Sigmoid colon (tissue), 7 donors: ENCODE results near the gene TOMM6. TPM values are rescaled to one million over a fixed set of nuclear protein-coding genes. Genes with fewer than 3 reads are reported as not detected.

ENCODE experiments used
- DNase-seq: peaks from one replicate; pipeline ENCODE4 v3.0.0-alpha.2; 2019
- H3K27ac ChIP-seq, 4 donors: fragments of 200-600 bp; sonication (generic); one replicate each; pipeline ENCODE4 v1.5.1; 2016 to 2019; ENCODE audit warnings: mild to moderate bottlenecking in 1 of 4
- H3K27me3 ChIP-seq, 3 donors: fragments of 200-600 bp; sonication (generic); one replicate each; pipeline ENCODE4 v1.5.1; 2019; ENCODE audit warnings: mild to moderate bottlenecking in 1 of 3
- H3K36me3 ChIP-seq, 4 donors: fragments of 200-600 bp; sonication (generic); one replicate each; pipeline ENCODE4 v1.5.1; 2016 to 2019
- H3K4me1 ChIP-seq, 4 donors: fragments of 200-600 bp; sonication (generic); one replicate each; pipeline ENCODE4 v1.5.1; 2017 to 2019
- H3K4me3 ChIP-seq, 4 donors: fragments of 200-600 bp; sonication (generic); one replicate each; pipeline ENCODE4 v1.5.1; 2017 to 2019; ENCODE audit warnings: mild to moderate bottlenecking in 2 of 4, moderate library complexity in 1 of 4
- H3K9me3 ChIP-seq, 4 donors: fragments of 200-600 bp in 3 of 4; sonication (generic) in 3 of 4; one replicate each; pipeline versions ENCODE4 v1.5.1 to v1.6.1; 2013 to 2019
- CTCF ChIP-seq, 4 experiments: fragments of 450-650 bp in 3 of 4; fragments of 200-600 bp in 1 of 4; IDR thresholded peaks; one replicate each; pipeline ENCODE4 v1.5.1; 2016 to 2019; ENCODE audit warnings: antibody characterized with exemption in 4 of 4, mild to moderate bottlenecking in 3 of 4, moderate library complexity in 2 of 4
- EP300 ChIP-seq, 4 donors: sonication (generic); formaldehyde crosslinking; IDR thresholded peaks; one replicate each; pipeline ENCODE4 v1.6.1; 2017; ENCODE audit warnings: antibody characterized with exemption in 4 of 4
- POLR2A ChIP-seq, 2 donors: fragments of 450-650 bp; IDR thresholded peaks; one replicate each; pipeline ENCODE4 v1.6.1; 2016; ENCODE audit warnings: antibody characterized with exemption in 2 of 2, mild to moderate bottlenecking in 2 of 2, moderate library complexity in 2 of 2
- POLR2AphosphoS5 ChIP-seq, 4 donors: sonication (generic); formaldehyde crosslinking; IDR thresholded peaks; one replicate each; pipeline ENCODE4 v1.6.1; 2017; ENCODE audit warnings: antibody characterized with exemption in 4 of 4
- WGBS, 2 donors: extraction: QIAGEN DNeasy Blood & Tissue Kit; methylation state at CpG; one replicate each; pipeline ENCODE4 v1.1.7; 2013; 5-methylcytosine and 5-hydroxymethylcytosine counted together
- intact Hi-C: fragments of 100-400 bp; cut with DNase I; formaldehyde crosslinking; loops from one replicate; pipeline ENCODE4 v1.15.1; 2023
- polyA plus RNA-seq, 3 donors: library from polyadenylated mRNA; stranded (reverse); fragments of 200-250 nt; gene quantifications; one replicate each; pipeline ENCODE4 v1.2.3, GENCODE V29; 2013
- total RNA-seq, 4 donors: library from RNA; depleted of rRNA; stranded (reverse); fragments of >200 nt; gene quantifications; one replicate each; pipeline ENCODE4 v1.1.0, GENCODE V29; 2016
- donor health status: healthy with polysubstance abuse.
- donor health status: Bipolar disorder and iron deficiency.
- donor health status: healthy.

The TOMM6 gene
- total and polyA plus RNA-seq, 7 donors, result 116 to 309 (median 154) TPM

GRCh38 chr6:41770381-41771057 lies 17.0 kb upstream of the TOMM6 start:
- intact Hi-C loops, result no loop called here
- no peak for TF ChIP-seq CTCF (IDR thresholded peaks at IDR 0.05)
- no peak for TF ChIP-seq POLR2AphosphoS5 (IDR thresholded peaks at IDR 0.05)
- TF ChIP-seq EP300 (IDR thresholded peaks at IDR 0.05), result no peak
- TF ChIP-seq POLR2A (IDR thresholded peaks at IDR 0.05), result no peak
- 94% methylated on average over 30 of the region's 30 CpGs for whole genome bisulfite sequencing, 2 donors

DNA sequence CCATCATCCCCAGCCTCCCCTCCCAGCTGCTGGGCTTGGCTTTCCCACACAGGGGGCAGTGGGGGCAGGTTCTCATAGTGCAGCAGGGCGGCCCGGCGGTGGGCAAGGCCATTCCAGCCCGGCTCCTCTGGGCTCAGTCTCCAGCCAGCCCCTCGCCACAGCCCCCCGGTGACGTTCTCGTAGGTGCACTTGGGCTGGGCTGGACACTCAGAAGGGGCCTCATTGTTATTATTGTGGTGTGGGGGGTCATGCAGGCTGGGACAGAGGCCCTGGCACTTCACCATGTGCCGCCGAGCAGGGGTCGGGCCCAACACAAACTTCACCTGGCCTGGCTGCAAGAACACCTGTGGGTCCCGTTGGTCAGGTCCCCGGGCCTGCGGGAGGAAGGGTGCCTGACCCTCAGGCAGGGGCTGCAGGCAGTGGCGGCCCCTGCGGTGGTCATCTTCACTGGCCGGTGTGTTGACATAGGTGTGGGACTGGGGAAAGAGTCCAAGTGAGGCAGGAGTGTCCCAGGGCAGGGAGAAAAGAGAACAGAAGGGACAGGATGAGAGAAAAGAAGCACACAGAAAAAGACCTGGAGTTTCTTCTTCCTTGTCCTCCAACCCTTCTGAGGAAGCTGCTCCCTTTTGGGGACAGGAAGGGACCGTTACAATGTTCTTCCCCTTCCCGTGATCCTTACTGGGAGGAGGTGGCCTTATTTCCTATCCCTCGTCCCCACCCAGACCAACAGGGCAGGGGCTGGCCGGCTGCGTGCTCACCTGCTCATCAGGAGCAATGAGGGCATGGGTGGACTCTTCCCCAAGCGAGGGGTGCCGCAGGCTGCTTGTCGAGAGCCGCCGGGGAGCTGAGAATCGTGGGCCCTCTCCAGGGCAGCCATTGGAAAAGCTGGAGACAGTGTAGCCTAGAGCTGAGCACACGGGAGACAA lies 16.2 kb upstream of the TOMM6 start:
- 94% methylated on average over 29 of the region's 29 CpGs for WGBS, 2 donors
- Histone ChIP-seq H3K36me3 (peaks cover 12 to 68% (median 42%) of the 10 kb centered on the region in 4 donors), H3K9me3 (no peaks in the 10 kb centered on the region), H3K27ac (no peak overlapping the region), H3K4me3 (no peak overlapping the region), H3K4me1 (peaks cover 0 to 10% (median 7%) of the 10 kb centered on the region in 4 donors), H3K27me3 (no peaks in the 10 kb centered on the region)
- TF ChIP-seq POLR2AphosphoS5 (IDR thresholded peaks at IDR 0.05), result no peak
- no peak for TF ChIP-seq CTCF (IDR thresholded peaks at IDR 0.05)
- TF ChIP-seq POLR2A (IDR thresholded peaks at IDR 0.05), result no peak
- TF ChIP-seq EP300 (IDR thresholded peaks at IDR 0.05), result no peak
- no peak for DNase-seq
- intact Hi-C loops, result no loop called here

More at GRCh38 chr6:41770381-41771057, 17.0 kb upstream of the TOMM6 start:
- peaks cover 12 to 60% (median 39%) of the 10 kb centered on the region in 4 donors for H3K36me3 ChIP-seq
- H3K4me3 ChIP-seq, result no peak overlapping the region
- no peak for DNase-seq
- no peaks in the 10 kb centered on the region for H3K9me3 ChIP-seq
- H3K4me1 ChIP-seq, result peaks cover 0 to 10% (median 7%) of the 10 kb centered on the region in 4 donors
- no peak overlapping the region for H3K27ac ChIP-seq
- H3K27me3 ChIP-seq, result no peaks in the 10 kb centered on the region

DNA sequence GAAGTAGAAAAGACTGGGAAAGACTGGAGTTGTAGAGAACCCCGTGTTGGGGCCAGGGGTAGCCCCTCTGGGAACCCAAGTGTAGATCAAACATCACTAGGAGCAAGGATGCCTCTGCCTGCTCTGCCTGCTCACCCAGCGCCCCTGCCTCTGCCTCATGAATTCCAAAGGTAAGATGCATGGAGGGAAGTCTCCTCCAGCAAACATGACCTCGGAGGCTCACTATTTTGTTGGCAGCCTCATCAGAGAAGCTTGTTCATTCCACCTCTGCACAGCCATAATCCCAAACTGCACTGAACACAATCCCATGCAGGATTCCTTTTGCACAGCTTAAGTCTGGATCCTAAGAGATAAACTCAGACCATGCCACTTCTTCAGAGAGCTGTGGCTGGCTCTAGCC lies 12.7 kb upstream of the TOMM6 start:
- peaks cover 12 to 78% (median 42%) of the 10 kb centered on the region in 4 donors for H3K36me3 ChIP-seq
- no peak for TF ChIP-seq POLR2AphosphoS5 (IDR thresholded peaks at IDR 0.05)
- no peak for TF ChIP-seq CTCF (IDR thresholded peaks at IDR 0.05)
- no peak for TF ChIP-seq EP300 (IDR thresholded peaks at IDR 0.05)
- no peak for TF ChIP-seq POLR2A (IDR thresholded peaks at IDR 0.05)
- H3K4me1 ChIP-seq, result peaks cover 0 to 16% (median 9%) of the 10 kb centered on the region in 4 donors
- intact Hi-C loops, result loop anchor here (5.0 kb wide), 1 partner anchor 173 kb away; no protein-coding TSS in a partner anchor
- H3K9me3 ChIP-seq, result no peaks in the 10 kb centered on the region
- 90 to 98% methylated on average over 3 of the region's 3 CpGs for WGBS, 2 donors
- H3K27ac ChIP-seq, result no peak overlapping the region
- H3K4me3 ChIP-seq, result no peak overlapping the region
- no peaks in the 10 kb centered on the region for H3K27me3 ChIP-seq
- no peak for DNase-seq

- H3K9me3 ChIP-seq, result no peaks in the 10 kb centered on the region
- TF ChIP-seq POLR2A (IDR thresholded peaks at IDR 0.05) (no peak), EP300 (IDR thresholded peaks at IDR 0.05) (no peak), POLR2AphosphoS5 (IDR thresholded peaks at IDR 0.05) (no peak), CTCF (IDR thresholded peaks at IDR 0.05) (no peak)
- H3K4me1 ChIP-seq, result peaks cover 0 to 16% (median 9%) of the 10 kb centered on the region in 4 donors
- H3K4me3 ChIP-seq, result no peak overlapping the region
- no peaks in the 10 kb centered on the region for H3K27me3 ChIP-seq
- no peak overlapping the region for H3K27ac ChIP-seq
- intact Hi-C loops, result loop anchor here (5.0 kb wide), 1 partner anchor 173 kb away; no protein-coding TSS in a partner anchor
- 87 to 93% methylated on average over 13 of the region's 13 CpGs for WGBS, 2 donors
- no peak for DNase-seq
- H3K36me3 ChIP-seq, result peaks cover 12 to 74% (median 42%) of the 10 kb centered on the region in 4 donors
Observed at GRCh38 chr6:41775293-41775882, 12.1 kb upstream of the TOMM6 start.
